ENCODE results near the gene CARD8. TPM values are rescaled to one million over a fixed set of nuclear protein-coding genes. Genes with fewer than 3 reads are reported as not detected.

The CARD8 gene
- total and polyA plus RNA-seq, 2 of the 8 experiments (the other 6 are each of a cell fraction or from before 2014, with no cell fraction given): 8.9 to 24.4 TPM

DNA sequence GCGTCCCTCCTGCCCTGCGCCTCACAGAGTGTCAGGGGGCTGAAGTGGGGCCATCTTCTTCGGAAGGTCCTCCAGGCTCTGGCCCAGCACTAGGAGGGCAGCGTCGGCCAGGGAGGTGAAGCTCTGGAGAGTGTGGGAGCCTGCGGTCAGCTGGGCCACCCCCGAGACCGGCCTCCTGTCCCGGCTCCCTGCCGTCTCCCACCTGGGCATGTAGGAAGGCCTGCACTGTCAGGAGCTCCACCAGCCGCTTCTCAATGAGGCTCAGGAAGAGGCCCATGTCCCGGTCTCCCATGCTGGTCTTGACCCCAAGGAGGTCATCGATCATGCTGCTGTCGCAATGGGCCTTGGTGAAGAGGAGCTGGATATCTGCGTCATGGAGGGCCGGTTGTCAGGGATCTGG lies 42.3 kb upstream of the CARD8 start:
- no peak overlapping the region for H2BK120ac ChIP-seq (replicated peaks; ENCODE audit: low read depth, low read length)
- 87% methylated on average over 16 of the region's 16 CpGs; no CpG with 5 or more reads in 1 of the 2 experiments for WGBS, 2 experiments (ENCODE audit: extremely low coverage in 1 of 2, insufficient coverage in 1 of 2, insufficient read length in 1 of 2, insufficient replicate concordance in 2 of 2, low coverage in 1 of 2, low lambda C conversion rate in 2 of 2, missing lambda C conversion rate in 1 of 2)
- H3K4ac ChIP-seq (replicated peaks; ENCODE audit: insufficient read length, low read depth, low read length): no peak overlapping the region
- peaks cover 5% of the 10 kb centered on the region; the same call in 1 of the 2 replicates for H3K23me2 ChIP-seq (ENCODE audit: low read depth, low read length)
- ChIA-PET POLR2A (ENCODE audit: partially characterized antibody) (interaction anchor here (1.0 to 3.1 kb wide), 3 partner anchors 9 to 26 kb away, joined by 3 to 19 read pairs (median 5); no protein-coding TSS in a partner anchor), CTCF (ENCODE audit: partially characterized antibody) (interaction anchor here (0.7 to 2.5 kb wide), 10 partner anchors 9 to 282 kb away, joined by 3 to 10 read pairs (median 4); no protein-coding TSS in a partner anchor)
- no peaks in the 10 kb centered on the region for H3K27me3 ChIP-seq (replicated peaks in 1 of 4; ENCODE audit: control insufficient read depth in 3 of 4, extremely low read depth in 1 of 4, insufficient read depth in 3 of 4, low read length in 3 of 4)
- no peaks in the 10 kb centered on the region for H3K79me1 ChIP-seq (ENCODE audit: low read depth, low read length)
- no peak overlapping the region for H3K4me2 ChIP-seq (ENCODE audit: insufficient read depth in 1 of 2, low read depth in 2 of 2, low read length in 2 of 2)
- H4K5ac ChIP-seq (ENCODE audit: insufficient read length, low read depth, low read length): no peak overlapping the region
- peak overlapping the region; percentile 42 for H4K91ac ChIP-seq (replicated peaks; ENCODE audit: insufficient read length, low read length)
- H2BK20ac ChIP-seq (ENCODE audit: low read length): no peak overlapping the region
- no peak overlapping the region for H2AFZ ChIP-seq (ENCODE audit: low read length)
- no peak overlapping the region for H2BK5ac ChIP-seq (ENCODE audit: low read depth, low read length)
- H2BK12ac ChIP-seq (ENCODE audit: low read depth, low read length): no peak overlapping the region; the same call in 1 of the 2 replicates
- no peaks in the 10 kb centered on the region for H3K9me3 ChIP-seq (ENCODE audit: insufficient read depth in 2 of 2, low read depth in 1 of 2, low read length in 1 of 2)
- H2AK5ac ChIP-seq (ENCODE audit: low read depth, low read length): no peak overlapping the region
- H3K4me1 ChIP-seq (replicated peaks in 1 of 4; ENCODE audit: control insufficient read depth in 3 of 4, insufficient read depth in 4 of 4, low read length in 3 of 4): peaks cover 0 to 14% (median under 1%) of the 10 kb centered on the region in 4 experiments; a peak in 3 of 7 replicates
- H3K4me3 ChIP-seq (ENCODE audit: extremely low read depth in 1 of 4, insufficient read depth in 2 of 4, low read depth in 3 of 4, low read length in 4 of 4): no peak overlapping the region
- H3K9ac ChIP-seq (replicated peaks in 1 of 4; ENCODE audit: extremely low read depth in 1 of 4, low read depth in 3 of 4, low read length in 3 of 4): no peak overlapping the region
- TF ChIP-seq ATF2 (IDR thresholded peaks at IDR 0.05; ENCODE audit: low read length) (no peak), SIN3A (conservative IDR thresholded peaks at IDR 0.05 in 1 of 2, IDR thresholded peaks at IDR 0.05 in 1 of 2; ENCODE audit: low read depth in 1 of 2, low read length in 2 of 2) (no peak), FOSL1 (IDR thresholded peaks at IDR 0.05; ENCODE audit: insufficient read depth, low read depth, low read length) (no peak), EZH2 (IDR thresholded peaks at IDR 0.05; ENCODE audit: low read depth, low read length, severe bottlenecking) (no peak)
- no peaks in the 10 kb centered on the region for H3K36me3 ChIP-seq (ENCODE audit: control insufficient read depth in 2 of 4, insufficient read depth in 4 of 4, low read length in 3 of 4)
- FAIRE-seq: no peak
- no peaks in the 10 kb centered on the region for H3K79me2 ChIP-seq (ENCODE audit: control insufficient read depth in 1 of 2, insufficient read depth in 2 of 2, low read length in 2 of 2)
- no peak overlapping the region; the same call in 1 of the 2 replicates for H4K8ac ChIP-seq (ENCODE audit: extremely low read depth, insufficient read depth, low read length)
- H4K20me1 ChIP-seq (replicated peaks in 1 of 2; ENCODE audit: control insufficient read depth in 1 of 2, insufficient read depth in 2 of 2, low read length in 2 of 2): peaks cover 0 to 2% of the 10 kb centered on the region in 2 experiments
- H2BK15ac ChIP-seq (ENCODE audit: low read length): 0 out of 2 replicates have a peak overlapping the region, but pooled peaks have one; percentile 6
- no peak overlapping the region for H3K14ac ChIP-seq (ENCODE audit: insufficient read length)
- H3K23ac ChIP-seq (ENCODE audit: insufficient read length): no peak overlapping the region
- no peak for DNase-seq (ENCODE audit: low read depth in 1 of 2, low spot score in 2 of 2)
- H3K27ac ChIP-seq (ENCODE audit: low read depth, low read length): no peak overlapping the region
- no peak overlapping the region for H3K56ac ChIP-seq (replicated peaks; ENCODE audit: insufficient read length, low read depth, low read length)
- peak overlapping the region; percentile 48 for H3K18ac ChIP-seq (ENCODE audit: extremely low read depth, low read length)

Data from H1 (cell line).